MM.1S (cell line): ENCODE data around the gene ARL5C.

Experiments used
- EZH2 ChIP-seq: fragments of 300-600 bp; sonication (generic); optimal IDR thresholded peaks from 2 replicates; pipeline ENCODE3; 2017; ENCODE audit warnings: low read depth, mild to moderate bottlenecking, antibody characterized with exemption, low read length, mixed read lengths
- EZH2phosphoT487 ChIP-seq: fragments of 300-600 bp; sonication (generic); IDR thresholded peaks from 2 replicates; pipeline ENCODE4 v1.6.1; 2018; ENCODE audit warnings: antibody characterized with exemption, low read length
- TF ChIP-seq, protein P1 (sequence below): fragments of 300-600 bp; sonication (generic); IDR thresholded peaks from 2 replicates; pipeline ENCODE4 v1.5.1; 2016; ENCODE audit warnings: antibody characterized with exemption, low read length, mixed read lengths

DNA sequence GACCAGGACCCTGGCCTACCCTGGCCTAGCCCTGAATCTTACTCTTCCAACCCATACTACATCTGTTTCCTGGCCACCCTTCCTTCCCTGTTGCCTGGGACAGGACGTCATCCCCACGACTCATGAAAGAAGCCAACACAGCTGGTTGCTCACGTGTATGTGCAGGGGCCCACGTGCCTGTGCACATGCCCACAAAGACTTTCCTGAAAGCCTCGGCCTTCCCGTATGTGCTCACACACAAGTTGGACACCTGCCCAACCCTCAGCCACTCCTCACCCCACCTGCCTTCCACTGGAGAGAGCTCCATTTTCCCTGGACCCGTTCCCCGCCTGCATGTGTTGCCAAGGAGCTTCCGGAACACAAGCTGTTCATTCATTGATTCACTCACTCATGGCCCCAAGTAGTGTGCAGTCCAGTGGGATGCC lies 21.5 kb downstream of the ARL5C start:
- TF ChIP-seq, protein P1, sequence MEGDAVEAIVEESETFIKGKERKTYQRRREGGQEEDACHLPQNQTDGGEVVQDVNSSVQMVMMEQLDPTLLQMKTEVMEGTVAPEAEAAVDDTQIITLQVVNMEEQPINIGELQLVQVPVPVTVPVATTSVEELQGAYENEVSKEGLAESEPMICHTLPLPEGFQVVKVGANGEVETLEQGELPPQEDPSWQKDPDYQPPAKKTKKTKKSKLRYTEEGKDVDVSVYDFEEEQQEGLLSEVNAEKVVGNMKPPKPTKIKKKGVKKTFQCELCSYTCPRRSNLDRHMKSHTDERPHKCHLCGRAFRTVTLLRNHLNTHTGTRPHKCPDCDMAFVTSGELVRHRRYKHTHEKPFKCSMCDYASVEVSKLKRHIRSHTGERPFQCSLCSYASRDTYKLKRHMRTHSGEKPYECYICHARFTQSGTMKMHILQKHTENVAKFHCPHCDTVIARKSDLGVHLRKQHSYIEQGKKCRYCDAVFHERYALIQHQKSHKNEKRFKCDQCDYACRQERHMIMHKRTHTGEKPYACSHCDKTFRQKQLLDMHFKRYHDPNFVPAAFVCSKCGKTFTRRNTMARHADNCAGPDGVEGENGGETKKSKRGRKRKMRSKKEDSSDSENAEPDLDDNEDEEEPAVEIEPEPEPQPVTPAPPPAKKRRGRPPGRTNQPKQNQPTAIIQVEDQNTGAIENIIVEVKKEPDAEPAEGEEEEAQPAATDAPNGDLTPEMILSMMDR = no peak
- TF ChIP-seq EZH2 = no peak
- TF ChIP-seq EZH2phosphoT487 = no peak
